Hepatocyte (in vitro differentiated cells): ENCODE results near the gene TIAL1. TPM values are rescaled to one million over a fixed set of nuclear protein-coding genes. Genes with fewer than 3 reads are reported as not detected.

Source experiments
- DNase-seq: peaks from one replicate; pipeline ENCODE4 v3.0.0-alpha.2; 2016; ENCODE audit warnings: low spot score
- H2AFZ ChIP-seq: fragments of 200-600 bp; sonication (generic); 2 replicates; pipeline ENCODE4 v1.6.0; 2016; ENCODE audit warnings: antibody characterized with exemption, mild to moderate bottlenecking
- H3K27ac ChIP-seq: fragments of 200-600 bp; sonication (generic); 2 replicates; pipeline ENCODE4 v1.5.1; 2016; ENCODE audit warnings: mild to moderate bottlenecking
- H3K27me3 ChIP-seq: fragments of 200-600 bp; sonication (generic); 2 replicates; pipeline ENCODE4 v1.6.1; 2016
- H3K36me3 ChIP-seq: fragments of 200-600 bp; sonication (generic); replicated peaks from 2 replicates; pipeline ENCODE4 v1.5.1; 2016; ENCODE audit warnings: low read depth; ENCODE audit not compliant: insufficient read depth
- H3K4me1 ChIP-seq: fragments of 200-600 bp; sonication (generic); 2 replicates; pipeline ENCODE4 v1.5.1; 2016; ENCODE audit warnings: mild to moderate bottlenecking, moderate library complexity; ENCODE audit not compliant: insufficient read depth
- H3K4me2 ChIP-seq: fragments of 200-600 bp; sonication (generic); 2 replicates; pipeline ENCODE4 v1.6.0; 2016
- H3K4me3 ChIP-seq: fragments of 200-600 bp; sonication (generic); 2 replicates; pipeline ENCODE4 v1.5.1; 2016; ENCODE audit warnings: mild to moderate bottlenecking
- H3K79me2 ChIP-seq: fragments of 200-600 bp; sonication (generic); 2 replicates; pipeline ENCODE4 v1.6.0; 2017; ENCODE audit warnings: mild to moderate bottlenecking
- H3K9me2 ChIP-seq: fragments of 200-600 bp; sonication (generic); replicated peaks from 2 replicates; pipeline ENCODE4 v1.6.0; 2017; ENCODE audit warnings: mild to moderate bottlenecking; ENCODE audit not compliant: insufficient read depth
- H3K9me3 ChIP-seq: fragments of 200-600 bp; sonication (generic); 2 replicates; pipeline ENCODE4 v1.5.1; 2016; ENCODE audit warnings: low read depth, mild to moderate bottlenecking
- H4K20me1 ChIP-seq: fragments of 200-600 bp; sonication (generic); 2 replicates; pipeline ENCODE4 v1.6.0; 2016; ENCODE audit warnings: mild to moderate bottlenecking; ENCODE audit not compliant: insufficient read depth, poor library complexity, severe bottlenecking
- EZH2 ChIP-seq: fragments of 200-600 bp; sonication (generic); IDR thresholded peaks from 2 replicates; pipeline ENCODE4 v1.6.1; 2016; ENCODE audit warnings: antibody characterized with exemption, mild to moderate bottlenecking, borderline replicate concordance
- EZH2phosphoT487 ChIP-seq: fragments of 200-600 bp; sonication (generic); IDR thresholded peaks from one replicate; pipeline ENCODE4 v1.6.1; 2018; ENCODE audit warnings: antibody characterized with exemption, mild to moderate bottlenecking, low read depth, moderate library complexity; ENCODE audit not compliant: unreplicated experiment, severe bottlenecking
- WGBS: methylation state at CpG from one replicate; pipeline ENCODE4 v1.1.6; 2016; ENCODE audit warnings: low lambda C conversion rate; ENCODE audit errors: missing lambda C conversion rate; 5-methylcytosine and 5-hydroxymethylcytosine counted together
- polyA plus RNA-seq: library from polyadenylated mRNA; unstranded; fragments of >200 nt; fragmentation: Nextera tagmentation; extraction: Ambion mirVana; gene quantifications from 2 replicates; pipeline ENCODE4 v1.2.1, GENCODE V29; 2016
- total RNA-seq: library from RNA; depleted of rRNA; stranded (reverse); fragments of >200 nt; gene quantifications from 2 replicates; pipeline ENCODE4 v1.2.3, GENCODE V29; 2014
- TF ChIP-seq, protein P1 (sequence below): fragments of 200-600 bp; sonication (generic); IDR thresholded peaks from 2 replicates; pipeline ENCODE4 v1.5.1; 2016; ENCODE audit warnings: antibody characterized with exemption, mild to moderate bottlenecking; ENCODE audit not compliant: poor library complexity

Gene TIAL1
- total and polyA plus RNA-seq, 2 experiments from 2014 or later: 36.4 to 74.4 TPM

DNA sequence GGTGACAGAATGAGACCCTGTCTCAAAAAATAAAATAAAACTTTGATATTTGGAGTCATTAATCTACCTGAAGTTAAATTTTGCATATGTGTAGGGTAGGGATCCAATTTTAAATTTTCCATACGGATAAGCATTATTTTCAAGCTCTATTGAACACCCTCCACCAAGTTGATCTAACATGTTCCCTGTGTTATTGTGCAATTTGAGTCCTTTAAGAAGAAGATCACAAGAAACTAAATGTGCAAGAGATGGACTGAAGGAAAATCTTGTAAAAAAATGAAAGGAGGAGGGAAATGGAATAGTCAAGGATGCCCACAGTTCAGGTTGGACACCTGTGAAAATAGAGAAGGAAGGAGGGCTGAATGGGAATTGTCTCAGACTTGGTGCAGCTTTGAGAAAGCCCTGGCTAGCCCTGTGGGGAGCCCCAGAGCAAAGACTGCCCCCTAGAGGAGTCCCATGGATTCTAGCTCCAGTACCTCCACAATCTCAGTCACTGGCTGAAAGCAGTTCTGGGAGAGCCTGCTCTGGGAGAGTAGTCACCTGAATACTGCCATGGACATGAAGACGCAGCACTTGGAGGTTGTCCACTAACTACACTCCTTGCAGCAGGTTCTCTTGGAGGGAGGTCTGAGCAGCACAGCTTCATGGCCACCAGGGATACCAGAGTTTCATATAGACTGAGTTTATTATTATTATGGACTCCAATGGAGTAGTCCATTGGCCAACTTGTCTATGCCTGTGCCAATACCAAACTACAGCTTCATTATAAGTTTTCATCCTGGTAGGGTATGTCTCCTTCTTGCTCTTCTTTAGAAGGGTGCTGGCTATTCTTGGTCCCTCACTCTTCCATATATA is 5.7 kb upstream of the TIAL1 start:
- Histone ChIP-seq H3K27me3 (no peaks in the 10 kb centered on the region), H3K27ac (no peak overlapping the region), H3K9me2 (no peaks in the 10 kb centered on the region), H3K36me3 (no peaks in the 10 kb centered on the region), H3K4me2 (no peak overlapping the region), H2AFZ (no peak overlapping the region), H3K4me3 (no peak overlapping the region), H4K20me1 (no peaks in the 10 kb centered on the region), H3K9me3 (no peaks in the 10 kb centered on the region), H3K79me2 (no peaks in the 10 kb centered on the region), H3K4me1 (no peaks in the 10 kb centered on the region)
- 84% methylated on average over 2 of the region's 2 CpGs for WGBS
- TF ChIP-seq, protein P1, sequence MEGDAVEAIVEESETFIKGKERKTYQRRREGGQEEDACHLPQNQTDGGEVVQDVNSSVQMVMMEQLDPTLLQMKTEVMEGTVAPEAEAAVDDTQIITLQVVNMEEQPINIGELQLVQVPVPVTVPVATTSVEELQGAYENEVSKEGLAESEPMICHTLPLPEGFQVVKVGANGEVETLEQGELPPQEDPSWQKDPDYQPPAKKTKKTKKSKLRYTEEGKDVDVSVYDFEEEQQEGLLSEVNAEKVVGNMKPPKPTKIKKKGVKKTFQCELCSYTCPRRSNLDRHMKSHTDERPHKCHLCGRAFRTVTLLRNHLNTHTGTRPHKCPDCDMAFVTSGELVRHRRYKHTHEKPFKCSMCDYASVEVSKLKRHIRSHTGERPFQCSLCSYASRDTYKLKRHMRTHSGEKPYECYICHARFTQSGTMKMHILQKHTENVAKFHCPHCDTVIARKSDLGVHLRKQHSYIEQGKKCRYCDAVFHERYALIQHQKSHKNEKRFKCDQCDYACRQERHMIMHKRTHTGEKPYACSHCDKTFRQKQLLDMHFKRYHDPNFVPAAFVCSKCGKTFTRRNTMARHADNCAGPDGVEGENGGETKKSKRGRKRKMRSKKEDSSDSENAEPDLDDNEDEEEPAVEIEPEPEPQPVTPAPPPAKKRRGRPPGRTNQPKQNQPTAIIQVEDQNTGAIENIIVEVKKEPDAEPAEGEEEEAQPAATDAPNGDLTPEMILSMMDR: peak; percentile 6
- TF ChIP-seq EZH2 (no peak), EZH2phosphoT487 (no peak)
- no peak for DNase-seq

DNA sequence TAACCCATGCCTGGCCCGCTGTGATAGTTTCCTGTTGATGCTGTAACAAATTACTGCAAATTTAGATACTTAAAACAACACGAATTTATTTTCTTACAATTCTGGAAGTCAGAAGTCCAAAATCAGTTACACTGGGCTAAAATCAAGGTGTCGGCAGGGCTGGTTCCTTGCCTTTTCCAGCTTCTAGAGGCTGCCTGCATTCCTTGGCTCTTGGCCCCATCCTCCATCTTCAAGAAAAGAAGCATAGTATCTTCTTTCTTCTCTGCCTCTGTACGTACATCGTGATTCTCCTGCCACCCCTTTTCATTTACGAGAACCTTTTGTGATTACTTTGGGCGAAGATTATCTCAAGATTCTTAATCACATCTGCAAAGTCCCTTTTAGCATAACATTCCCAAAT is 1.6 kb upstream of the TIAL1 start:
- no peak overlapping the region for H2AFZ ChIP-seq
- H3K9me2 ChIP-seq: no peaks in the 10 kb centered on the region
- 98% methylated on average over 7 of the region's 7 CpGs for WGBS
- TF ChIP-seq EZH2 (no peak), EZH2phosphoT487 (no peak)
- TF ChIP-seq, protein P1: no peak
- peaks cover 29% of the 10 kb centered on the region for H3K79me2 ChIP-seq
- no peaks in the 10 kb centered on the region for H3K36me3 ChIP-seq
- H3K9me3 ChIP-seq: no peaks in the 10 kb centered on the region
- no peak overlapping the region for H3K4me3 ChIP-seq
- H3K27me3 ChIP-seq: no peaks in the 10 kb centered on the region
- peaks cover 24% of the 10 kb centered on the region for H4K20me1 ChIP-seq
- no peak overlapping the region for H3K4me2 ChIP-seq
- peaks cover 17% of the 10 kb centered on the region for H3K4me1 ChIP-seq
- no peak overlapping the region for H3K27ac ChIP-seq
- no peak for DNase-seq

DNA sequence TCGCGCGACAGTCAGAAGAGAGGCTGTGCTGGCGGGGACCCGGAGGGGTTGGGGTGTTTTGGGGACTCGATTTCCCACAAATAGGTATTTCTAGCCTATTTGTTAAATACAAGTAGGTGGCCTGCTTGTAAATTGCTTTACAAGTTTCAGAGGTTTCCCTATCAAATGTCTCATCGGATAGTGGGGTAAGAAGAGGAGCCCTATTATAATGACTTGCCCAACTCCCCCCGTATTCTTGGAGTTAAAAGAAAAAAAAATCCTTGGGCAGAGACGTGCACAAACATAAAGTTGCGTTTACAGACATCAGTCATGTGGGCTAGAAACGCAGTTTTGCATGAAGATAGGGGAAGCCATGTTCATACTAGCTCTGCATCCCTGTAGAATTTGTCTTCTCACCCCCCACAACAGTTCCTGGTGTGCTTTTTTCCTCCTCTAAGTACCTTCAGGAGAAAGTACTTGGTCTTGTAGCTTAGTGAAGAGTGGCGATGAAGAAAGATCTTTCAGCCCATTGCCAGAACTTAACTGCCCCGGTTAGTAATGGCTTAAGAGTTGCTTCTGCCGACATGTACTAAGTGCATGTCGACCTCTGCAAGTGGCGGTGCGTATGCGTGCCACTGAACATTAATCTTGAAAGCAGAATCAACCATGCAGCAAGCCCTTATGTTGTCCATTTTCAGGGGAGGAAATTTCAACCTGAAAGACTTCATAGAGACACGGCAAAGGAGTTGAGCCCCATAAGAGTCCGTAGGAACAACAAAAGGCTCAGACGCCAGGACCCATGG is 832 bp upstream of the TIAL1 start:
- no peak for DNase-seq

More for the DNA sequence above, 832 bp upstream of the TIAL1 start:
- no peaks in the 10 kb centered on the region for H3K9me2 ChIP-seq
- H3K36me3 ChIP-seq: no peaks in the 10 kb centered on the region
- H3K4me2 ChIP-seq: peak overlapping the region; percentile 77
- no peak overlapping the region for H2AFZ ChIP-seq
- no peak overlapping the region for H3K27ac ChIP-seq
- no peaks in the 10 kb centered on the region for H3K9me3 ChIP-seq
- WGBS: 48% methylated on average over 21 of the region's 21 CpGs
- peaks cover 25% of the 10 kb centered on the region for H3K4me1 ChIP-seq
- peaks cover 37% of the 10 kb centered on the region for H3K79me2 ChIP-seq
- no peaks in the 10 kb centered on the region for H3K27me3 ChIP-seq
- H3K4me3 ChIP-seq: no peak overlapping the region
- peaks cover 32% of the 10 kb centered on the region for H4K20me1 ChIP-seq
- TF ChIP-seq, protein P1: no peak
- TF ChIP-seq EZH2: no peak
- no peak for TF ChIP-seq EZH2phosphoT487
